Vagina (tissue), 2 donors: ENCODE measurements around the gene CRABP1.

Experiments
- CTCF ChIP-seq, 3 experiments: fragments of 450-650 bp in 2 of 3; fragments of 200-600 bp in 1 of 3; sonication (generic) in 1 of 3; IDR thresholded peaks; one replicate each; pipeline ENCODE4 v1.5.1; 2017 to 2019; ENCODE audit warnings: antibody characterized with exemption in 3 of 3, mild to moderate bottlenecking in 2 of 3, moderate library complexity in 2 of 3
- POLR2A ChIP-seq, 2 donors: fragments of 450-650 bp; IDR thresholded peaks; one replicate each; pipeline ENCODE4 v1.6.1; 2017; ENCODE audit warnings: antibody characterized with exemption in 2 of 2, mild to moderate bottlenecking in 2 of 2, moderate library complexity in 2 of 2
- POLR2AphosphoS5 ChIP-seq, 2 donors: sonication (generic); formaldehyde crosslinking; IDR thresholded peaks; one replicate each; pipeline ENCODE4 v1.9.0; 2017; ENCODE audit warnings: antibody characterized with exemption in 2 of 2, mild to moderate bottlenecking in 2 of 2, low read depth in 1 of 2; ENCODE audit not compliant: insufficient read depth in 1 of 2

- TF ChIP-seq CTCF (IDR thresholded peaks at IDR 0.05) (no peak), POLR2AphosphoS5 (IDR thresholded peaks at IDR 0.05; ENCODE audit: insufficient read depth in 1 of 2, low read depth in 1 of 2) (no peak), POLR2A (IDR thresholded peaks at IDR 0.05) (no peak)
Measured at GRCh38 chr15:78387246-78388037, 47.3 kb downstream of the CRABP1 start.
